Ishikawa (cell line): ENCODE data around the gene POLR1H.

Experiments used
- CEBPB ChIP-seq: IDR thresholded peaks from 2 replicates; pipeline ENCODE4 v1.6.1; 2012
- CREB1 ChIP-seq: IDR thresholded peaks from 2 replicates; pipeline ENCODE4 v1.6.1; 2012; ENCODE audit warnings: low read depth
- EGR1 ChIP-seq: IDR thresholded peaks from 2 replicates; pipeline ENCODE4 v1.6.1; 2012
- EP300 ChIP-seq: IDR thresholded peaks from 2 replicates; pipeline ENCODE4 v1.6.1; 2012; ENCODE audit warnings: borderline replicate concordance
- FOXM1 ChIP-seq: IDR thresholded peaks from 2 replicates; pipeline ENCODE4 v1.6.1; 2012; ENCODE audit warnings: low read depth, borderline replicate concordance
- NFIC ChIP-seq: IDR thresholded peaks from 2 replicates; pipeline ENCODE4 v1.6.1; 2012
- RAD21 ChIP-seq: IDR thresholded peaks from 2 replicates; pipeline ENCODE4 v1.6.1; 2012; ENCODE audit warnings: low read depth
- REST ChIP-seq: IDR thresholded peaks from 2 replicates; pipeline ENCODE4 v1.6.1; 2012; ENCODE audit warnings: low read depth, mild to moderate bottlenecking
- TAF1 ChIP-seq: IDR thresholded peaks from 2 replicates; pipeline ENCODE4 v1.6.1; 2012; ENCODE audit warnings: low read depth, mild to moderate bottlenecking
- TCF12 ChIP-seq: IDR thresholded peaks from 2 replicates; pipeline ENCODE4 v1.6.1; 2012; ENCODE audit warnings: low read depth
- YY1 ChIP-seq: IDR thresholded peaks from 2 replicates; pipeline ENCODE4 v1.6.1; 2012; ENCODE audit warnings: low read depth
- TF ChIP-seq, protein P1 (sequence below): IDR thresholded peaks from 2 replicates; pipeline ENCODE4 v1.6.1; 2012

- TF ChIP-seq REST = no peak
- TF ChIP-seq NFIC = peak; percentile 28; the same call in 1 of the 2 replicates
- TF ChIP-seq CEBPB = no peak
- TF ChIP-seq TAF1 = peak; percentile 89
- TF ChIP-seq, protein P1, sequence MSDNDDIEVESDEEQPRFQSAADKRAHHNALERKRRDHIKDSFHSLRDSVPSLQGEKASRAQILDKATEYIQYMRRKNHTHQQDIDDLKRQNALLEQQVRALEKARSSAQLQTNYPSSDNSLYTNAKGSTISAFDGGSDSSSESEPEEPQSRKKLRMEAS = no peak; the same call in 1 of the 2 replicates
- no peak for TF ChIP-seq RAD21
- TF ChIP-seq EP300 = no peak
- TF ChIP-seq CREB1 = peak; percentile 94
- peak; percentile 79; the same call in 1 of the 2 replicates for TF ChIP-seq YY1
- TF ChIP-seq TCF12 = no peak; the same call in none of the 2 replicates
- no peak; the same call in 1 of the 2 replicates for TF ChIP-seq EGR1
- 0 out of 2 replicates have a peak, but pooled peaks have one; percentile 22 for TF ChIP-seq FOXM1
Observed at GRCh38 chr6:30061092-30061857, at the start of gene POLR1H.
